NCI-H1417 (cell line): ENCODE data around the gene AGTPBP1.

ENCODE experiments used
- DNase-seq, 3 experiments: peaks; one replicate each; lab custom pipeline; 2025; lab: John Stamatoyannopoulos, UW

AGTPBP1 gene

DNA sequence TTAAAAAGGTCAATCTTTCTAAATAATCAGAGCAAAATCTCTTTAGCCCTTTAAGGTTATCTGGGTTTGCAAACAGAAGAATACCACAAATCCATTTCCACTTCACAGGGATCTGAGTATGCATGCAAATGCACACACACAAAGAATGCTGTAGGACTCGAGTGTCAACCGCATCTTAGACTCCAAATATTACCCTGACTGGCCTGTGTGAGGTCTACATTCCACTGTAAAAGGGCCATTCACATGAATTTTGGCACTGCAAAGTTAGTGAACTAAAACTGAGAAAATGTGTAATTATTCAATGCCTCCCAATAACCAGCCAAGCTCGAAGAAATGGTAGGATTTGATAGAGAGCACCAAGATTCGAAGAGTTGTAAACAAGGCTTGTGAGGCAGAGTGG is 199.9 kb downstream of the AGTPBP1 start:
- DNase-seq = no peak

- DNase-seq = peak in 2 of 3 experiments; percentile 17 to 67
Observed at GRCh38 chr9:85536514-85536913, 205.2 kb downstream of the AGTPBP1 start.

- no peak for DNase-seq
Observed at GRCh38 chr9:85536076-85536475, 205.7 kb downstream of the AGTPBP1 start.

DNA sequence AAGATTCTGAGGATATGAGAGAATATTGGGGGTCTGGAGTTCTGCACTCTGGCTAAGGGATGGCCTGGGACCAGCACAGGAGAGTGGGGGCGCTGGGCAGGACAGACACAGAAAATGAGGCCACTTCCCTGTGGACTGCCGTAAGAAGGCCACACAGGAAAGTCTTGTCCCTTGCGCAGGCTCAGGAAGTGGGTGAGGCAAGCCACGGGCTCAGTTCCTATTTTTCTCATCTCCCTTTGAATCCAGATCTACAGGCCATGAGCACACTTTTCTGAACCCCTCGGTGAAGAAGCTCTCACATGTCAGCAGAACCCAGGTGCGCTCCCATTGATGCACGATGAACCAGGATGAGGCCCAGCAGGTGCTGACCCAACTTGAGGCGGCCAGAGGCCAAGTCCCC is 207.4 kb downstream of the AGTPBP1 start:
- no peak for DNase-seq

GRCh38 chr9:85533538-85533937 is 208.2 kb downstream of the AGTPBP1 start:
- DNase-seq = no peak

GRCh38 chr9:85530721-85531120 is 211.0 kb downstream of the AGTPBP1 start:
- no peak for DNase-seq

DNA sequence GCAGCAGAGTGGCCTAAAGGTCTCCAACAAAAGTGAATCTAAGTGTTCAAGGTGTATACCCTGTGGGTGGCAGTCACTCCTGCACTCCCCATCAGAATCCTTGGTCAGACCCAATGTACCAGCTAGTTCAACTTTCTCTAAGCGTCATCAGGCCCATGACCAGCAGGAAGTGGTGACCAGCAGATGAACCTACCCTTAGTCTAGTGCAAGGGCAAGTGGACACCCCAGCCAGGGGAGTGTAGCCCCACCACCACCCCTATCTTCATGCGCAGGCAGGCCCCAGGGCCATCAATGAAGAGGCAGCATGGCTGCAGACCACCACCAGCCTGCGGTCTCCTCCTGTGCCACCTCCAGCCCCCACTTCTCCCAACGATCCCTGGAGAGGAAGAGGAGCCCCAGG is 213.1 kb downstream of the AGTPBP1 start:
- no peak for DNase-seq

GRCh38 chr9:85528142-85528541 is 213.6 kb downstream of the AGTPBP1 start:
- DNase-seq = no peak

- DNase-seq = no peak
Observed at GRCh38 chr9:85527331-85528020, 214.3 kb downstream of the AGTPBP1 start.

DNA sequence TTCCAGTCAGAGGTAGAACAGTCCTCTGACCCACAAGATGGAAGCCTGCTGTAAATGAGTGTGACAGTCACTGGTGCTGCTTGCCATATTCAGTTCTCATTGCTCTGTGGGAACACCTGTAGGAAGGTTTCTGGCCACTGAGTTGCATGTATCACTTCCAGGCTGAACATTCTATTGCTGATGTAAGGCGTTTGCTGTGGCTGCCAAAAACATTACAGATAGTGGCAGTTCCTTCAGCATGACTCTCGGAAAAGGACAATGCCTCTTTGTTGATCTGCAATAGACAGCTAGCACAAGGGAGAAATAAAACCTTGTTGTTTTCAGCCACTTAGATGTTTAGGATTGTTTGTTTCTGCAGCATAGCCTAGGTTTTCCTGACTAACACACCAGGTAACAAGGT is 217.2 kb downstream of the AGTPBP1 start:
- no peak for DNase-seq

- DNase-seq = peak in 1 of 3 experiments; percentile 78
Observed at GRCh38 chr9:85523202-85523601, 218.6 kb downstream of the AGTPBP1 start.

DNA sequence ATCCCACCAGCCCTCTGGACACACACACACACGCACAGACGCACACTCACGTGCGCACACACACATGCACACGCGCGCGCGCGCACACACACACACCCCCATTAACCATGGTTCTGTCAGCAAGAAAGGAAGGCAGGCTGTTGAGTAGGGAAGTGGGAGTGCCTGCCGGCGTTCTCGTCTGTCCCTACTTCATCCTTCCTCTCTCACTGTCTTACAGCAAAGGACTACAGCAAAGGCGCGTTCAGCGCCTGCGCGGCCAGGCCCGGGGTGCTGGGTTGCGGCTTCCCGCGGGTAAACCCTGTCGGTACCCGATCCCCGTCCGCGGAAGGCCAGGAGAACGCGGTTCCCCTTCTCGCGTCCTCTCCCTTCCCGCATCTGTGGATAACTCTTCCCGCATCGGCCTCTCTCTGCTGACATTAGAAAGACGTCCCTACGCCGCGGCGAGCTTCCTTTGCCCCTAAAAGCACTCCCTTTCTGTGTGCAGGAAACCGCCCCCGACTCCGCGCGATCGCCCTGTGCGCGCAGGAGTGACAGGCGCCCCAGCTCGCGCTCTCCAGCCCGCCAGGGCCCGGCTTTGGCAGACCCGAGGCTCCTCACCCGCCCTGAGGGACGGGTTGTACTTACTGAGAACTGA is 219.2 kb downstream of the AGTPBP1 start:
- DNase-seq = peak in 2 of 3 experiments; percentile 89 to 91

DNA sequence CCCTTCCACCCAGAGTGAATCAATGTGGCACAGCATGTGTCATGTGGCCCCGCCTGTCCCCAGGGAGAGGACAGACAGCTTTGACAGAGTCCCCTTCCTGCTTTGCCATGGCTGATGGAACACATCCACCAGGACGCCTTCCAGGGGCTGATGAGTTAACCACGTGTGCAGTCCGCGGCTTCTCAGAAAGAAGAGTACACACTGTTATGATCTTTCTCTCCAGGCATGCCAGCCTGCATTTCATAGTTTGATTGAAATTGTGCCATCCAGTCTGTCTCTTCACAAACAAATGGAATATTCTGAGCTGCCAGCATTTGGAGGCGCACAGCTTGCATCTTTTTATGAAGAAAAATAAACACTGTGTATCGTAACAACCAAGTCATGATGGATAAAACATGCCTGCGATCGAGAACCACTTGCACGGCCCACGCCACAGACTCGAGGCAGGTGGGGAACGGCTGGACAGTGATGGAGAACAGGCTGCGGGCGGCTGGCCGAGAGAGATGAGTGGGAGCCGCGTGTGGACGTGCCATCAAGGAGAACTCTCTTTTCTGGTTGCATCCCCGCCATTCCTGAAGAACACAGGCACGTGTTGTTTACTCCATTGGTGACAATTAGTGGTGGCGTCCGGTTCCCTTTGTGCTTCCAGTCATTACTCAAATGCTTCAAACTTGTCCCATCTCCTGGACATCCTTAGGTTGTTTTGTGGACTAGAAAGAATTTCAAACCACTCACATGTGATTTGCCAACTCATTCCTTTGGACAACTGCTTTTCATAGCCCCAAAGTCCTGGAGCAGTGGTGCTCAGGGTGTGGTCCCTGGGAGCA is 220.2 kb downstream of the AGTPBP1 start:
- no peak for DNase-seq

GRCh38 chr9:85516976-85517637 is 224.6 kb downstream of the AGTPBP1 start:
- DNase-seq = no peak

DNA sequence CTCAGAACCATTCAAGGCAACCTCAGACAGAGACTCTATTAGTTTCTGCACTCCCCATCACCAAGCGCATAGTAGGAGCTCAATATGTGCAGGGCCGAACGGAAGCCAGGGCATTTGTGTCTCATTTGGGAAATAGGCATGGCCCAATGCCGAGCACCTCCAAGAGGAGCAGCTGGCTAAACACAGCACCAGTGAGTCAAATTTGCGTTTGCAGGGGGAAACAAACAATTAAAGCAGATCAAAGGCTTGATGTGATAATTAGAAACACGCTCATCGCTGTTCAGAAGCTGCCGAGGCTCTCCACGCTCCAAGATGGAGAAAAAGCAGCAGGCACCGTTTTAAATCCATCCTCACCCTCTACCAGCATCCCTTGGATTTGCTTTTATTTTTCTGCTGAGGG is 225.3 kb downstream of the AGTPBP1 start:
- DNase-seq = peak in 2 of 3 experiments; percentile 64 to 77

DNA sequence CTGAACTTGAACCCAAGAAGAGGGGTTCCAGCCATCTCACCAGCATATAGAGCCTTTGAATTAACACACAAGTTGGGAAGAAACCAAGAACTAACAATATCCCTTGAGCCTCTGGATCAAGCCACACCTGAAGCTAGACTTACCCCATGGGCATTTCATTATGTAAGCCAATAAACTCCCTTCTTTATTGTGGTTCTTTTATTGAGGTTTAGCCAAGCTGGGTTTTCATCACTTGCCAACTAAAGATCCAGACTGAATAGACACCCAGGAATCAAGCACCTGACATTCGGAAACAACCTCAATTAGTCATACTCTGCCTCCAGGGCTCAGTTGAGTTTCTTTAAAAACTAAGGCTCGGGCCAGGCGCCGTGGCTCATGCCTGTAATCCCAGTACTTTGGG is 226.7 kb downstream of the AGTPBP1 start:
- no peak for DNase-seq

DNA sequence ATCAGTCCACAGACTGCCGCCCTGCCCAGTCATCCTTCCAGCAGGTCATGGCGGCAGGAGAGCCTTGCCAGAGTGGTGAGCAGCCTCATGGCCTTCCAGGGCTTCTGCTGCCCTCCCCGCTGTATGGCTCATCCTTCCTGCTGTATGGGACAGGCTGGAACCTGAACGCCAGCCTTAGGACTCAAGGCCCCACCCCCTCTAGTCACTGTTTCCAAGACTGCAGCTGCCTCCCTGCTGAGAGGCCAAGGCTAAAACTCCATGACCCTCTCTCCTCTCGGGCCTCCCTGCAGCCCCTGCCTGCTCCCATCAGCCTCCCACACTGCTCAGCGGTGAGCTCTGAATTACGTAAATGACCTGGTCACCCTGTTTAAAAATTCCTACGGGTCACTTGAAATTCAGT is 227.5 kb downstream of the AGTPBP1 start:
- DNase-seq = no peak

- DNase-seq = no peak
Observed at GRCh38 chr9:85511746-85512145, 230.0 kb downstream of the AGTPBP1 start.

DNA sequence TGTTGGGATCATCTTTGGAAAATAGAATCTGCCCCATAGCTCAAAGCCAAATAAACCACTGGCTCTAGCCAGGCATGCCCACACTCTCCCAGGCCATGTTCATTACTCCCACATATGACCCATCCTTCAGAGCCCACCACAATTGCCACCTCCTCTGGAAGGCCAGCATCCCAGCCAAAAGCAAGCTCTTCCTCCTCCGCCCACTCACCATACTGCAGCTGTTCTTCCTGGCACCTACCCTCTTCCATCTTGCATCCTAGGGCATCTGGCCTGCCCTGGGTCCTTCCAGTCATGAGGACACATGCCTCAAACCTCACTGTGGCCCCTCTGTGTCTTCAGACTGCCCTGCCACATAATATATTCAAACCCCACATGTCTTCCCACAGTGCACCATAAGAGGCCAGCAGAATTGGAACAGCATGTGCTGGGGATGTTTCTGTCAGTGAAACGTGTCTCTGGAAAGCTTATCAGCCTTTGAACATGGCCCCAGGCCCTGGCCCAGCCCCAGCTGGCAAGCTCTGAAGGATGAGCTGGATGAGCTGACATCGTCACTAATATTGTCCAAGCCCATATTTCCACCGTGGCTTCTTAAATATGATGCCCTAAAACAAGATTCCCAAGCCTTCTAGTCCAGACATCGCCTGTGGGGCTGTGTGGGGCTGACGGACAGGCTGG is 230.8 kb downstream of the AGTPBP1 start:
- DNase-seq = no peak

DNA sequence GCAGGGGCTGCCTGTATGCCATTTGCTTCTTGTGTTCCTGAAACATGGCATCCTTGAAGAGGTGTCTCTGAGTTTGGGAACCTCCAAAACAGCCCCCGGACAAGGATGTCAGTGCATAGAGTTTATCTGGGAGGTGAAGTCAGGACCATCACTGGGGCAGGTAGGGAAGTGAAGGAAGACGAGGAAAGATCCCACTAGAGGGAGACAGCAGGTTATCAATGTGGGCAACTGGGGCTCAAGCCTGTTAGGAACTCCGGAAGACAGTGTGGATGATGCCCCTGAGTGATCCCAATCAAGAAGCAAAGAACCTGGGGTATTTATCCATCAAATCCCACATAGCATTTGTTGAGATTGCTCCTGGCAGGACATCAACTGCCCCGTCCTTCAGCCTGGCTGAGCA is 233.1 kb downstream of the AGTPBP1 start:
- DNase-seq = peak in 1 of 3 experiments; percentile 53

GRCh38 chr9:85505612-85506011 is 236.1 kb downstream of the AGTPBP1 start:
- DNase-seq = no peak
